ENCODE data around the gene PAPSS1.
"Not testable (repeated sequence)": the region's sequence is repeated elsewhere in the genome, so short reads cannot be mapped to it uniquely, and the experiment has no call there.

Gene PAPSS1

DNA sequence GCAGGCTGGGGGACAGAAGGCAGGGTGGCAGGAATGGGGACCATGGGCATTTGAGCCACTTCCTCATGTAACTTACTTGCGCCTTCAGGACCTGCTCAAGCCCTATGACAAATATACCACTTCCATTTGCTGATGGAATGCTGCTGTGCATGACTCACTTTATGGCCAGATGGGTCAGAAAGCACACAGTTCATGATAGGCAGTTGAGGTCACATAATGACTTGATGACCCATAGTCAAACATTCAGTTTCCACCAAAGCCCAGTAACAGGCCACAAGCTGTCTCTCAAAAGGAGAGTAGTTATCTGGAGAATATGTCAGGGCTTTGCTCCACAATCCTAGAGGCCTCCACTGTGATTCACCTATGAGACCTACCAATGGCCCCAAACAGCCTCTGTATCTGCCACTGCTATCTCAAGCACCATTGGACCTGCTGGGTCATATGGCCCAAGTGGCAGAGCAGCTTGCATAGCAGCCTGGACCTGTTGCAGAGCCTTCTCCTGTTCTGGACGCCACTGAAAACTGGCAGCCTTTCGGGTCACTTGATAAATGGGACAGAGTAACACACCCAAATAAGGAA, 5.3 kb upstream of the PAPSS1 start:
- no peak for DNase-seq

DNA sequence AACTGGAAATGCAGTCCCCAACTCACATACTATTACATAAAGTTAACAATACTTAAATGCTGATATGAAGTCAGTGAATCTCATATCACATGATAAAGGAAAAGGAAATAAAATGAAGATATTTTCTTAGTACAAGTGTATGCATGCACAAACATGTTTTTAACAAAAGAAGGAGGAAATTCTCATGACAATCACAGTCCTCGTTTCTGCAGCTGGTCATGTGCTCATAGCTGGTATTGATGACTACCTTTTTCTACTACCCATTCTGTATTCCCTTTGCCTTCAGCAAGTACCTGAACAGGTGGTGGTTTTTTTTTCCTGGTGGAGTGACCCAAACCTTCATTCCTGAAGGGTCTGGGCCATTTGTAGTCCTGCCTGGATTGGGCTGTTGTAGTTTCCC, 3.3 kb upstream of the PAPSS1 start:
- DNase-seq: not testable (repeated sequence)

DNA sequence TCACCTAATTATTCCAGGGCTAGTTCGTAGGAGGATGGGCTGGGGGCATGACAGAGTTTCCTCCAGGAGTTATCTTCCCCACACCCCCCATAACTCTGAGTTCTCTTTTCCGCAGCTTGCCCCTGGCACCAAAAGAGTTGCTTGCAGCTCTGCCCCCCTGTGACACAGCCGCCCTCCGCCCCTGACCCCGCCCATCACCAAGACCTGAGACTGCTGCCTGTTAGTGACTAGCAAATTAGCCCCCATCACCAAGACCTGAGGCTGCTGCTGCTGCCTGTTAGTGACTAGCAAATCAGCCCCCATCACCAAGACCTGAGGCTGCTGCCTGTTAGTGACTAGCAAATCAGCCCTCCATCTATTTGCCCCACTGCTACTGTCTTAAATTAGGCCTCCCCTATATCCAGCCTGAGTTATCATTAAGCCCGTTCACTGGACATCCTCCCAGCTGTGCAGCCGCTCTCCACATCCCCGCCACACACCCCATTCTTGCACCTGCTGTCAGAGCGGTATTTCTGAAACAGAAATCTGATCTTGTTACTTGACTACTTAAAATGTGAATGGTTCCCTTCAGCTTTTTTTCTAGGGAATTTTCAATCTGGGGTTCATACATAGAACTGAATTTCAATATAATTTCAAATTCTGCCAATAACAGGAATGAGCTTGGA, 1.5 kb upstream of the PAPSS1 start:
- DNase-seq: peak; percentile 54

DNA sequence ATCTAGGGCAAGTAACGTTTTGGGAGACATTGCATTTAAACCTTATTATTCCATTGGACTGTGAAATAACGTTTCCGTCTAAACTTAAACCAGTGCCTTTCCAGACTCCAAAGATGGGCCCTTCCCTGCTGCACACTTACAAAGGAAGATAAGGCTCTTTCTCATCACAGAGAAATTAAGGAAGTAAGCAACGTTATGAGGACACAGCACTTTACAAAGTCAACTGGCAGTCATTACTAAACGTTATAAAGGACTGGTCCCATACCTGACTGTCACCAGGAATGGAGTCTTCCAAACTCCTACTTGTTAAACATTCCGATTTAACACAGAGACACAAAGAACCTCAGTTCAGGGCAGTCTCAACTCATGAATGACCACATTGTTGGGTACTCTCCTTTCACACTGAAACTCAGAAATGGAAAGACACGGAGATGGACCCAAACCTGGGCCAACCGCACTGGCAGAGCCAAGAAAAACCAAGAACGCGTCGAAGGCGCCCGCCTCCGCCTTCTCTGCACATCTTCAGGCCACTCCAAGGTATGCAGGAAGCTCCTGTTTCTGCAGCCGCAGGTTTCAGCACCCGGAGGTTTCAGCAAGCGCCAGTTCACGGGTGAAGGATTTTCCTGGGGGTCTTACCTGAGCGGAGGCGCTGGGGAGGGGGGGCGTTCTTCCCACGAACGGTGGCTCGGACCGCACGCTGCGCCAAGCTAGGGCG, 670 bp downstream of the PAPSS1 start:
- DNase-seq: peak; percentile 31

DNA sequence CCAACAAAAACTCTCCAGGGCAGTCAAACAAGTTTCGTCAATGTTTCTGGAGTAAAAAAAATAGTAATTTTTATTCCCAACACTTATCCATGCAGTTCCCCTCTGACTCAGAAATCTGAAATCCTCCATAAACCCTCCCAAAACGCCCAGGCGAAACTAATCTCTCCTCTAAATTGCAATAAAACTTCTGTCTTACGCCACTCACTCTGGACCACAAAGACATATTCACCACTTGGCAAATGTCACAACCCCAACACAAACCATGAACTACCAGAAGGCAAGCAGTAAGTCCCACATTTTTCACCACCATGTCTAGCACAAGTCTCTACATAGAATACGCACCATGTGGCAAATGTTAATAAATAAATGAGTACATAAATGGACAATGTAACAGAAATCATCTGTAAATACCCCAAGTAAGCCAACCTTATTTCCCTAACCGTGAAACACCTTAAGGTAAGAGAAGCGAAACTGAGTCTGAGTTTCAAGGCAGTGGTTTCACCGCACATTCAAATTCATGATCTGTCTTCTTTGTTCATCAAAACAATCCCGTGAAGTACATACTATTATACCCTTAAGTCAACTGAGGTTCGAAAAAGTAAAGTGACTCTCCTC, 1.6 kb downstream of the PAPSS1 start:
- DNase-seq: no peak

DNA sequence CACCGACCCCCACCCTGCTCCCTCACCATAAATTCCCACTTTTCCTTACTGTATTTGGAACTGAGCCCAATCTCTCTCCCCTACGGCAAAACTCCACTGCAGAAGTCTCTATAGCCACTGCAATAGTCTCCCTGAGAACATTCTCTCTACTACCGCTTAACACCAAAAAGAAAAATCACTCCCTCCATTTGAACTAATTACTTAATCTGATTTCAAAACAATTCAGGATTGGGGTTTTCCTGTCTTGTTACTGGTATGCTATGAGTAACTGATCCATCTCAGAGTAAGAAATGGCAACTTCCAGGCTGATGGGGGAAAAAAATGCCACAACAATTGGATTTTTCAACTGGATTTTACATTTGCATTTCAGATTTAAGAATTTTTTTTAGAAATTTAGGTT, 5.8 kb downstream of the PAPSS1 start:
- no peak for DNase-seq

DNA sequence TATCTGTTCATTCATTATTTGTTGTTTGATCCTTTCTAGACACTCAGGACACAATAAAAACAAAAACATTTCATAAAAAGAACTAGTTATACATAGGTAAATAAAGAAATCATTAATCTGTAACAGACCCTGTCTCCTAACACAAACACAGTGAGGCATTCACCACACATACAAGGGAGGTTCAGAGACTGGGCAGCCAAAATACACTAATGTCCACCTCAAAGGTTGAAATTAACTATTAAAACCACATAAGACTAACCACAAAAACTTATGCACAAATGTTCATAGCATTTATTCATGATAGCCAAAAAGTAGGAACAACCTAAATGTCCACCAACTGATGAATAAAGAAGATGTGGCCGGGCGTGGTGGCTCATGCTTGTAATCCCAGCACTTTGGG, 7.8 kb downstream of the PAPSS1 start:
- no peak for DNase-seq

DNA sequence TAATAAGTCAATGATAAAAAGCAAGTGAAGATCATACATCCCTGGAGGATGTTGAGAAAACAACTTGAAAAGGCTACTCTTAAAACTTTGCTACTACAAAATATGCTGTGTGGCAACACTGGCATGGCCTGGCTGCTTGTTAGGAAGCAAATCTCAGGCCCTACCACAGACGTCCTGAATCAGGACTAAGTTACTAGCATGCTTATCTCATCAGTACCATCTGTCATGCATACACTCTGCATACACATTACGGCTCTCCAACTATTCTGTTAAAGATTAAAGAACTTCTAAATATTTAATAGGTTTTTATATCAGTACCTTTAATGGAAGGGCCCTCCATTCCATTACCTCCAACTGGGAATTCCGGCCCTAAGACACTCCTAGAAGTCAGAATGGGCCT, 8.2 kb downstream of the PAPSS1 start:
- DNase-seq: no peak

DNA sequence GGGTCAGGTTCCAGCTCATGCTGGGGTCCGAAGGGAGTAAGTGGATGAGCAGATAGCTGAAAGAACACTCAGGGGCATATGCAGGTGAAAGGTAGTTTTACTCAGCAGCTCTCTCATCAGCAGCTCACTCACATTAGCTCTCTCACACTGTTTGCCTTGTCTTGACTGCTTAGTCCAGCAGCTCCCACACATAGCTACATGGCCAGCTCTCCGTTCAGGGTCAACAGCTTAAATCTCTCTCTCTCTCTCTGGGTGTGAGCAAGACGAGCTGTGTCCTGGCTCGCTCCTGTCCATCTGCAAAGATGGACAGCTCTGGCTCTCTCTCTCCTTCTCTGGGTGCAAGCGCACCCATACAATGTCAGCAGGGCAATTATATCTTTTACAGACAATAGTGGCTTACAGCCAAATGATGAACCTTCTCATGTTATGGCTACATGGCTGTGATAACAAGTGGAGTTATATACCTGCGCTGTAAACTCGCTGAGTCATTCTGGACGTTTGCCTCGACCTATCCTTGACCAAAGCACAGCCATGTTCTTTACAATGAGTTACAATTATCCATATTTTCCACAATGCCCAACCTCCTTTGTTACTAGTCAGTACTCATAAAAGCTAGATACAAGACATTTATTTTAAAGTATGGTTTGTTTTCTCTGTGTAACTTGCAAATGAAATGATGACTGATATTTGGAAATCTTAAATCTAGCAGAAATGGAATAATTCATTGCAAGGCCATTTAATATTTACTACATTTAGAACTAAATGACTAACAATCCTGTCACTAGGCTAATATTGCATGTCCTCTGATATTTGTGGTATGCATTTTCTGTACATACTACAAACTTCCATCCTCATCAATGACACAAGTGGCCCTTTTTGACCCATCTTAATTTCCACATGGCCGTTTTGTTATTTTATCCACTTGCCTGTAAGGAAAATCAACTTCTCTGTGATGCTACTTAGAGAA, 9.3 kb downstream of the PAPSS1 start:
- DNase-seq: no peak

DNA sequence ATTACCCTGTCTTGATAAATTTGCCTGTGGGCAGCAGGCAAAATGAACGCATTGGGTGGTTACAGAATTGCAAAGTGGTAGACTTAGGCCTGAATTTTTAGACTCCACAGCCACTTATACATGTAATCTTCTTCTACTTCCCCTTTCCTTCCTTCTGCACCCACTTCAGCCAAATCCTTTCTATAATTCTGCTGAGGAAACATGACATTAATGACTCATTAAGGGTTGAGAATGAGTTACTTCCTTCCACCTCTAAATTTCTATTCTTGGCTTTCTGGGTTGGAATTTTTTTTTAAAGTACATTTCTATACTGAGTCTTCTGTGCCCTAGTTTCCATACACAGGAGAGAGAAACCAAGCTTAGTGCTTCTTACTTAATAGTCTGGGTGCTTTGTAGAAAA, 10.1 kb downstream of the PAPSS1 start:
- no peak for DNase-seq

DNA sequence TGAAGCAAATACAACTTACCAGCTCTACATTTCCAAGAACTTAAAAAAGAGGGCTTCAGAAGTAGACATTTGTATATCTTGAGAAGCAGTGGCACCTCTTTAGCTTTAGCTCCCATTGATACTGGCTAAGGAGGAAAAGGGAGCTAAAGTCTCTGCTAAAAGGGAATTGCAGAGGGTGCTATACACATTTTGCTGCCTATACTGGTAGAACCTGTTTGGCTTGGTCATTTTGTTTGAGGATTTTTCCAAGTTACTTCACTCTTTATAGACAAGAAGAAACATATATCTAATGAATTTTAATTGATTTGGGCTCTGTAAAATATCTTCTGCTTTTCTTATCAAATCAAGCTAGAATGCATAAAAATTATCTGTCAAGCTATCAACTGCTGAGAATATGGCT, 11.8 kb downstream of the PAPSS1 start:
- DNase-seq: no peak

DNA sequence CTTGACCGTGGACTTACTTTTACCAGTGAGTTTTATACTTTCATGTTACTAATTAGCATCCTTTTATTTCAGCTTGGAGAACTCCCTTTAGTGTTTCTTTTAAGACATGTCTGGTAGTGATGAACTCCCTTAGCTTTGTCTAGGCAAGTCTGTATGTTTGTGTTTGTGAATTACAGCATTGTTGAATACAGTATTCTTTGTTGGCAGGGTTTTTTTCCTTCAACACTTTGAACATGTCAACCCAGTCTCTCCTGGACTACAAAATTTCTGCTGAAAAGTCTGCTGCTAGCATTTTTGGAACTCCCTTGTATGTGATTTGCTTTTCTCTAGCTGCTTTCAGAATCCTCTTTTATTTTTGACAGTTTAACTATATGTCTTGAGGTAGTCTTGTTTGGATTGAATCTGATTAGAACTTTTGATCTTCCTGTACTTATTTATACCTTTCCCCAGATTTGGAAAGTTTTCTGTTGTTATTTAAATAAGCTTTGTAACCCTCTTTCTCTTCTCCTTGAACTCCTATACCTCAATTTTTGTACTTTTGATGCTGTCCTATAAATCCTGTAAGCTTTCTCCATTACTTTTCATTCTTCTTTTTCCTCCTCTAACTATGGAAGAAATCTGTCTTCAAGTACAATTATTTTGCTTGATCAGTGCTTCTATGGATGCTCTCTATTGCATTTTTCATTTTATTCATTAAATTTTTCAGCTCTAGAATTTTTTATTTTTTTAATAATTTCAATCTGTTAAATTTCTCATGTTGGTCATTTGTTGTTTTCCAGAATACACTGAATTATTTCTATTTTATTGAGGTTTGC, 14.1 kb downstream of the PAPSS1 start:
- DNase-seq: no peak

DNA sequence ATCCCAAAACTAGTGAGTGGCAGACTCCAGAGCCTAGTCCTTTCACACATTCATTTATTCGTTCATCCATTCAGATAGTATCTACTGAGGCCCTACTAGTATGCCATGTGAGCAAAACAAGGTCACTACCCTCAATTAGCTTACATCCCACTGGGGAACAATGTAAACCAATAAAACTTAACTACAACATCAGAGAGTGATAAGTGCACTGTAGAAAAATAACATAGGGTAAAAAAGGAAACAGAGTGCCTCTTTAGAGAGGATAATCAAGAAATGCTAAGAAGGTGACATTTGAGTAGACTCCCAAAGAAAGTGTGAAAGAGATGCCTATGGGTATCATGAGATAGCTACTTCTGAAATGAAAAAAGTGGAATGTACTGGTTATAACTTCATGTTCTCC, 18.5 kb downstream of the PAPSS1 start:
- no peak for DNase-seq

DNA sequence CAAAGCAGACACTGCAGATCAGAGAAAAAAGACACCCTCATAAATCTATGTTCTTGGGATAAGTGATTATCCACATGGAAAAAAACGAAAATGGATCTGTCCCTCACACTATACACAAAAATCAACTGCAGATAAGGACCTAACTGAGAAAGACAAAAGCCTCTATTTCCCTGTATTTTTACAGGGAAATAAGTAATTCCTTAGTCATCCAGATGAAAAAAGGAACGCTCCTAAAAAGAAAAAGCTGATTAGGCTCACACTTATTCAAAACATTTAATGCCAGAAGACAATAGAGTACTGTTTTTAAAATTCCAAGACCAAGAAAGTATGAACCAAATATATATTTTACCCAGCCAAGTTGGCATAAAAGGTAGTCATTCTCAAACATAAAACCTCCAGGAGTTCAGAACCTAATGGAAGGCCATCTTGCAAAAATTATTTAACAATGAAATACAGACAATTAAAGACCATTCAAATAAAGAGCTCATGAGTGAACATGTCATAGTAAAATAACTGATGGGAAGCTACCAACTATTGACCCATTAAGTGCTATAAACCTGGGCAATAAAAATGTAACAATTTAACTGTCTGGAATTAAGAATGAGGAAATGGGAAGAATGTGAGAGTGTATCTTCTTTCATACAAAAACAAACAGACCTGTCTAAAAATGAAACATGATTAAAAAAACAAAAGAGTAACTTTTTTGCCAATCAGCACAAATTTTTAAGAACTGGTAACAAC, 20.4 kb downstream of the PAPSS1 start:
- no peak for DNase-seq

DNA sequence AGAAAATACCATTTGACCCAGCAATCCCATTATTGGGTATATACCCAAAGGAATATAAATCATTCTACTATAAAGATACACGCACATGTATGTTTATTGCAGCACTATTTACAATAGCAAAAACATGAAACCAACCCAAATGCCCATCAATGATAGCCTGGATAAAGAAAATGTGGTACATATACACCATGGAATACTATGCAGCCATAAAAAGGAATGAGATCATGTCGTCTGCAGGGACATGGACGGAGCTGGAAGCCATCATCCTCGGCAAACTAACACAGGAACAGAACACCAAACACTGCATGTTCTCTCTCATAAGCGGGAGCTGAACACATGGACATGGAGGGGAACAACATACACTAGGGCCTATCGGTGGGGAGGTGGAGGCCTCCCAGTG, 23.8 kb downstream of the PAPSS1 start:
- DNase-seq: not testable (repeated sequence)

DNA sequence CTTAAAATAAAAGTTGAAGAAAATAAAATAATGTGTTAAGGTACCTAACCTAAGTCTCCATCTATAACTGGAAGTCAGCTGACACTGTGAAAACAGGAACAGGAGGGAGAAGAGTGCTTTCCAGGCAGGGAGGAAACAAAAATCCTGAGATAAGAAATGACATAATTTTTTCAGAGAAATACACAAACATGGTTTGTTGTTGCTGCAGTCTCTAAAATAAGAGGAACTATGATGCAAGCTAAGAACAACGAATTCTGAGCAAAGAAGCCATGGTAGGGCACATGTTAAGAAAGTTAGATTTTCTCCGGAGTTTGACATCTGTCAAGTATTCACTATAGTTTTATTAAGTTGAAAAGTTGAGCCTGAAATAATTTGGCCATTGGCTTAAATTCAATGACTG, 26.9 kb downstream of the PAPSS1 start:
- DNase-seq: no peak

DNA sequence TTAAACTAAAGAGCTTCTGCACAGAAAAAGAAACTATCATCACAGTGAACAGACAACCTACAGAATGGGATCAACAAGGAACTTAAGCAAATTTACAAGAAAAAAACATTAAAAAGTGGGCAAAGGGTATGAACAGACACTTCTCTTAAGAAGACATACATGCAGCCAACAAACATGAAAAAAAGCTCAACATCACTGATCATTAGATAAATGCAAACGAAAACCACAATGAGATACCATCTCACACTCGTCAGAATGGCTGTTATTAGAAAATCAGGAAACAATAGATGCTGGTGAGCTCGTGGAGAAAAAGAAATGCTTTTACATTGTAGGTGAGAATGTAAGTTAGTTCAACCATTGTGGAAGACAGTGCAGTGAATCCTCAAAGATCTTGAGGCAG, 27.8 kb downstream of the PAPSS1 start:
- peak; percentile 22 for DNase-seq

DNA sequence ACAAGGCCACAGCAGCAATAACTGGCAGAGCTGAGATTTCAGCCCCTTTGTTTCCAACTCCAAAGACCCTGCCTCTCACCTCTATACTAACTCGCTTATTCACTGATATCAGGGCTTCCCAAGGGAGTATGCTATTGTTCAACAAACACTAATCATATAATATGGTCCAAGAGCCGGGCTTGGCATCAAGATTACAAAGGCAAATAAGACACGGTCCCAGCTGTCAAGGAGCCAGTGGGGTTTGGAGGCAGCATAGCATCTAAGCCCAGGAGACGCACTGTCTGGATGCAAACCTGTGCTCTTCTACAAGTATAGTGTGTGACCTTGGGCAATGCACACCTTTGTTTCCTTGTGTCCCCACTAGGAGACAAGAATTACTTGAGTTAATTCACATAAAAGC, 28.7 kb downstream of the PAPSS1 start:
- no peak for DNase-seq

DNA sequence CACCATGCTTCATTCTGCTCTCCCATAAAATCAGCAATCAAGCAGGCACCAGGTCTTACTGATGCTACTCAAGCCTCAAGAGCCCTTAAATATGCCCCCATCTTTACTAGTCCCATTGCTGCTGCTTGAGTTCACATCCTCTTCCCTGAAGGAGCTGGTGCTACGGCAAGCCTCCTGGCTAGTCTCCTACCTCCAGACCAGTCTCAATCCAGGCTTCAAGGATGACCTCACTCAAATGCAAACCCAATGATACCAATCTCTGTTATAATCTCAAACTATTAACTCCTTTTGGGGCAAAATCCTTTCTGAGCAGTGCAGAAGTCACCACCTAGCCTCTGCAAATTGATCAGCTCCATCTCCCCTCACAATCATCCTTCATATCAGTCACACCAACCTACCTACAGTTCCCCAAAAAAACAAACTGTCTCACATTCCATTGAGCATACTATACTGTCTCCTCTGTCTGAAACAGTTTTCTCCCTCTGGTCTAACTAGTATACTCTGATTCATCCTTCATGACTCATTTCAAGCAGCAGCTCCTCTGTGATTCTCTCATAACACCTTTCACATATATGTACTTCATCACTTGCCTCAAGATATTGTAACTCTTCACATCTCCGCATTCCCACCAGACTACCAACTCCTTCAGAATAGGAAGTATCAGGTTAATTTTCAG, 30.0 kb downstream of the PAPSS1 start:
- DNase-seq: no peak

DNA sequence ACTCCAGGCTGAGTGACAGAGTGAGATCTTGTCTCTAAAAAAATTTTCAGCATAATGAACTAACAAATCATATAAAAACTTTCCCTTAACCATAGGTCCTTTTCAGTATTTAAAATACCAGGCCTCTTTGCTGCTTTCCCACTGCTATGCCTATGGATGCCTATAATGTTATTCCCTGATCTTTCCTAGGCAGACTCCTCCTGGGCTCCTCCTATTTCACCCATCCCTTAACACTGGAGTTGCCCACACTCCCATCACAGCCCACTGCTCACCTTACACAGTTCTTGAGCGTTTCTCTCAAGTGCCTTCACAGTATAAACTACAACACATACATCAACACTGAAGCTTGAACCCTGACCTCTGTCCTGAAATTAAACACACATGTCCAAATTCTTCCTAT, 31.6 kb downstream of the PAPSS1 start:
- no peak for DNase-seq

DNA sequence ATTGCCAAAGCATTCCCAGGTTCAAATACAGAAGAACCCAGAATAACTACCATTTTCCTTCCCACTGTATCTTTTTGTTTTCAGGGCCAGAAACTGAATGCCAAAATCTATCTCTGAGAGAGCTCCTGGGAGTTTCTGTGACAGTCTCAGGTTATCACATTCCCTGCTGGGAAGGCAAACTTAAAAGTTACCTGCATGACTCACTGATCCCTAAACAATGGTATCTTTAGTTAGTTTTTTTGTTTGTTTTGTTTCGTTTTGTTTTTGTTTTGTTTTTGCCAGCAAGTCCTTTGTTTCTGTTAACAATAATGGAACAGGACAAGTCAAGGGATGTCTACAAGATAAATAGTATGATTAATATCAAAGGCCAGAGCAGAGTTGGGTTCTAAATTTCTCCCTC, 34.3 kb downstream of the PAPSS1 start:
- no peak for DNase-seq

Measured in CD4-positive, alpha-beta T cell treated with Interleukin-17A for 1 hour (primary cell).